Esophagus muscularis mucosa (tissue), 3 donors: ENCODE results near the gene ITPRIPL1.

ENCODE experiments used
- EP300 ChIP-seq: sonication (generic); formaldehyde crosslinking; IDR thresholded peaks from one replicate; pipeline ENCODE4 v1.6.1; 2017; ENCODE audit warnings: antibody characterized with exemption
- TF ChIP-seq, protein P1 (sequence below), 3 experiments: fragments of 200-600 bp in 2 of 3; fragments of 450-650 bp in 1 of 3; sonication (generic) in 2 of 3; IDR thresholded peaks; one replicate each; pipeline ENCODE4 v1.5.1; 2017 to 2019; ENCODE audit warnings: antibody characterized with exemption in 3 of 3, mild to moderate bottlenecking in 2 of 3, moderate library complexity in 1 of 3

DNA sequence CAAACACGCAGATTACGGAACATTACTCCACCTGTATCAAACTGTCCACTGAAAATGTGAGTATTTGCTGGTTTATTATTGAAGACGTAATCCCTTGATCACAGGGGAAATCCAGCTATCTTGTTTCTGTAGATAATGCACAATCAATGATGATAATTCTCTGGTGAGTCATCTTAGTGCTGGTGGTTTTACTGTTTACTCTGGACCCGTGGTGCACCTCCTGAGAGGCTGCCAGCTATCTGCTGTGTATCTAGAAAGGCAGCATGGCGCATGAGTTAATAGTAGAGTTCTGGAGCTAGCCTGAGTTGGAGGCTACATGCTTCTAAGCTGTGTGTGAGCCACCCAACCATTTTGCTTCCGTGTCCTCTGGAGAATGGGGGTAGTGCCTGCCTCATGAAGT, 17.0 kb downstream of the ITPRIPL1 start:
- no peak for TF ChIP-seq EP300
- TF ChIP-seq, protein P1, sequence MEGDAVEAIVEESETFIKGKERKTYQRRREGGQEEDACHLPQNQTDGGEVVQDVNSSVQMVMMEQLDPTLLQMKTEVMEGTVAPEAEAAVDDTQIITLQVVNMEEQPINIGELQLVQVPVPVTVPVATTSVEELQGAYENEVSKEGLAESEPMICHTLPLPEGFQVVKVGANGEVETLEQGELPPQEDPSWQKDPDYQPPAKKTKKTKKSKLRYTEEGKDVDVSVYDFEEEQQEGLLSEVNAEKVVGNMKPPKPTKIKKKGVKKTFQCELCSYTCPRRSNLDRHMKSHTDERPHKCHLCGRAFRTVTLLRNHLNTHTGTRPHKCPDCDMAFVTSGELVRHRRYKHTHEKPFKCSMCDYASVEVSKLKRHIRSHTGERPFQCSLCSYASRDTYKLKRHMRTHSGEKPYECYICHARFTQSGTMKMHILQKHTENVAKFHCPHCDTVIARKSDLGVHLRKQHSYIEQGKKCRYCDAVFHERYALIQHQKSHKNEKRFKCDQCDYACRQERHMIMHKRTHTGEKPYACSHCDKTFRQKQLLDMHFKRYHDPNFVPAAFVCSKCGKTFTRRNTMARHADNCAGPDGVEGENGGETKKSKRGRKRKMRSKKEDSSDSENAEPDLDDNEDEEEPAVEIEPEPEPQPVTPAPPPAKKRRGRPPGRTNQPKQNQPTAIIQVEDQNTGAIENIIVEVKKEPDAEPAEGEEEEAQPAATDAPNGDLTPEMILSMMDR (IDR thresholded peaks at IDR 0.05), result no peak
